A204.1 (cell line): ENCODE data around the gene C1orf35.

ENCODE experiments used
- FAIRE-seq: peaks from 2 replicates; lab custom pipeline; 2012; peaks lifted over from hg19 to GRCh38; lab: Jason Lieb, UNC

The C1orf35 gene

GRCh38 chr1:228102791-228103620 lies at the start of gene C1orf35:
C1orf35 (minus strand) TSS chr1:228103325; CDS start chr1:228103227, 98 bp downstream.
- FAIRE-seq: no peak

GRCh38 chr1:228152918-228153258 lies 49.8 kb upstream of the C1orf35 start:
- FAIRE-seq: no peak

- FAIRE-seq: no peak
Measured at GRCh38 chr1:228152097-228152917, 49.2 kb upstream of the C1orf35 start.

- no peak for FAIRE-seq
Measured at GRCh38 chr1:228151180-228151925, 48.2 kb upstream of the C1orf35 start.

GRCh38 chr1:228150461-228151179 lies 47.5 kb upstream of the C1orf35 start:
- no peak for FAIRE-seq

- no peak for FAIRE-seq
Measured at GRCh38 chr1:228150120-228150460, 47.0 kb upstream of the C1orf35 start.

GRCh38 chr1:228149406-228150119 lies 46.4 kb upstream of the C1orf35 start, which contains the start of gene GJC2:
GJC2 (plus strand) TSS chr1:228149930; CDS start chr1:228157759, 7,829 bp downstream.
- no peak for FAIRE-seq

- no peak for FAIRE-seq
Measured at GRCh38 chr1:228148935-228149405, 45.8 kb upstream of the C1orf35 start.

GRCh38 chr1:228148196-228148861 lies 45.2 kb upstream of the C1orf35 start:
- FAIRE-seq: no peak

- FAIRE-seq: no peak
Measured at GRCh38 chr1:228147768-228148167, 44.6 kb upstream of the C1orf35 start.

- no peak for FAIRE-seq
Measured at GRCh38 chr1:228147151-228147693, 44.1 kb upstream of the C1orf35 start.

- no peak for FAIRE-seq
Measured at GRCh38 chr1:228146417-228147150, 43.5 kb upstream of the C1orf35 start.

- no peak for FAIRE-seq
Measured at GRCh38 chr1:228145463-228146416, 42.6 kb upstream of the C1orf35 start.

GRCh38 chr1:228144993-228145343 lies 41.8 kb upstream of the C1orf35 start:
- no peak for FAIRE-seq

- no peak for FAIRE-seq
Measured at GRCh38 chr1:228144193-228144992, 41.3 kb upstream of the C1orf35 start.

- no peak for FAIRE-seq
Measured at GRCh38 chr1:228143480-228144192, 40.5 kb upstream of the C1orf35 start.

GRCh38 chr1:228142701-228143136 lies 39.6 kb upstream of the C1orf35 start:
- no peak for FAIRE-seq
